GM12878 (cell line): ENCODE data around the gene MSH2. TPM values are rescaled to one million over a fixed set of nuclear protein-coding genes. Genes with fewer than 3 reads are reported as not detected.

Experiments used
- ASH2L ChIP-seq: fragments of 300-600, 200-600 bp; sonication (generic); IDR thresholded peaks from 2 replicates; pipeline ENCODE4 v1.6.1; 2017; ENCODE audit warnings: low read depth, mild to moderate bottlenecking, borderline replicate concordance
- BMI1 ChIP-seq: fragments of 450-650 bp; IDR thresholded peaks from 2 replicates; pipeline ENCODE4 v1.6.1; 2016; ENCODE audit warnings: mild to moderate bottlenecking, moderate library complexity, borderline replicate concordance
- CHD1 ChIP-seq: IDR thresholded peaks from 2 replicates; pipeline ENCODE4 v1.6.1; 2012; ENCODE audit warnings: low read depth, low read length, improper control_type of control experiment
- CHD4 ChIP-seq: fragments of 200-600 bp; sonication (generic); IDR thresholded peaks from 2 replicates; pipeline ENCODE4 v1.6.1; 2016; ENCODE audit warnings: mild to moderate bottlenecking
- EED ChIP-seq: sonication (generic); IDR thresholded peaks from 2 replicates; pipeline ENCODE4 v1.6.1; 2016; ENCODE audit warnings: antibody characterized with exemption, low read depth
- MEF2A ChIP-seq: IDR thresholded peaks from 2 replicates; pipeline ENCODE4 v1.6.1; 2011; ENCODE audit warnings: low read depth, mild to moderate bottlenecking, low read length, moderate library complexity; ENCODE audit not compliant: insufficient read depth
- MTA2 ChIP-seq: fragments of 450-650 bp; IDR thresholded peaks from 2 replicates; pipeline ENCODE4 v1.6.1; 2016; ENCODE audit warnings: low read depth, mild to moderate bottlenecking, moderate library complexity
- NR2F1 ChIP-seq: fragments of 450-650 bp; conservative IDR thresholded peaks from 2 replicates; pipeline ENCODE4 v1.6.1; 2017; ENCODE audit warnings: mild to moderate bottlenecking
- PAX8 ChIP-seq: fragments of 450-650 bp; IDR thresholded peaks from 2 replicates; pipeline ENCODE4 v1.6.1; 2017; ENCODE audit warnings: mild to moderate bottlenecking, moderate library complexity
- RUNX3 ChIP-seq: IDR thresholded peaks from 2 replicates; pipeline ENCODE4 v1.6.1; 2012; ENCODE audit warnings: low read length, inconsistent platforms
- SIN3A ChIP-seq: IDR thresholded peaks from 2 replicates; pipeline ENCODE4 v1.6.1; 2012; ENCODE audit warnings: low read depth, low read length, improper control_type of control experiment
- SMAD1 ChIP-seq: fragments of 450-650 bp; IDR thresholded peaks from 2 replicates; pipeline ENCODE4 v1.6.1; 2018; ENCODE audit warnings: mild to moderate bottlenecking, low read depth; ENCODE audit not compliant: partially characterized antibody
- SUPT20H ChIP-seq: IDR thresholded peaks from 2 replicates; pipeline ENCODE4 v1.6.1; 2011; ENCODE audit warnings: low read depth, mild to moderate bottlenecking, low read length, moderate library complexity, borderline replicate concordance; ENCODE audit not compliant: control insufficient read depth
- ZSCAN29 ChIP-seq: fragments of 450-650 bp; IDR thresholded peaks from 2 replicates; pipeline ENCODE4 v1.6.1; 2017; ENCODE audit warnings: mild to moderate bottlenecking, moderate library complexity
- polyA plus RNA-seq, 11 experiments: library from polyadenylated mRNA; depleted of rRNA in 4 of 11; unstranded in 6 of 11; stranded (reverse) in 5 of 11; fragments of >200 nt; fragmentation: Nextera tagmentation in 4 of 11; fragmentation: Illumina TruSeq in 1 of 11; extraction: Ambion mirVana in 4 of 11; extraction: Trizol in 1 of 11; gene quantifications; 1 replicate in 1 of 11; 2 replicates in 10 of 11; pipeline versions ENCODE4 v1.2.1 to v1.2.3, GENCODE V29; 2011 to 2016; ENCODE audit warnings: inconsistent platforms in 2 of 11, missing spikeins in 2 of 11, low read depth in 1 of 11
- total RNA-seq, 4 experiments: library from RNA; depleted of rRNA in 3 of 4; stranded (reverse); fragments of >200 nt in 3 of 4; fragmentation: Illumina TruSeq in 1 of 4; extraction: Trizol in 1 of 4; gene quantifications; 2 replicates each; pipeline versions ENCODE4 v1.2.1 to v1.2.3, GENCODE V29; 2013 to 2021
- TF ChIP-seq, protein P1 (sequence below): fragments of 450-650 bp; formaldehyde crosslinking; IDR thresholded peaks from 2 replicates; pipeline ENCODE4 v1.5.0; 2022; ENCODE audit warnings: mild to moderate bottlenecking, missing genetic modification characterization
- TF ChIP-seq, protein P2 (sequence below): fragments of 450-650 bp; IDR thresholded peaks from 2 replicates; pipeline ENCODE4 v1.6.1; 2016; ENCODE audit warnings: mild to moderate bottlenecking, moderate library complexity, borderline replicate concordance
- TF ChIP-seq, protein P3 (sequence below): fragments of 450-650 bp; formaldehyde crosslinking; IDR thresholded peaks from 2 replicates; pipeline ENCODE4 v1.4.0; 2020; ENCODE audit warnings: mild to moderate bottlenecking, moderate library complexity
- TF ChIP-seq, protein P4 (sequence below): fragments of 450-650 bp; IDR thresholded peaks from 2 replicates; pipeline ENCODE4 v1.6.1; 2016; ENCODE audit warnings: mild to moderate bottlenecking

The MSH2 gene
- total and polyA plus RNA-seq, 10 of the 15 experiments (the other 5 are each of a cell fraction or from before 2014, with no cell fraction given), result 24.3 to 94.4 (median 55.5) TPM

DNA sequence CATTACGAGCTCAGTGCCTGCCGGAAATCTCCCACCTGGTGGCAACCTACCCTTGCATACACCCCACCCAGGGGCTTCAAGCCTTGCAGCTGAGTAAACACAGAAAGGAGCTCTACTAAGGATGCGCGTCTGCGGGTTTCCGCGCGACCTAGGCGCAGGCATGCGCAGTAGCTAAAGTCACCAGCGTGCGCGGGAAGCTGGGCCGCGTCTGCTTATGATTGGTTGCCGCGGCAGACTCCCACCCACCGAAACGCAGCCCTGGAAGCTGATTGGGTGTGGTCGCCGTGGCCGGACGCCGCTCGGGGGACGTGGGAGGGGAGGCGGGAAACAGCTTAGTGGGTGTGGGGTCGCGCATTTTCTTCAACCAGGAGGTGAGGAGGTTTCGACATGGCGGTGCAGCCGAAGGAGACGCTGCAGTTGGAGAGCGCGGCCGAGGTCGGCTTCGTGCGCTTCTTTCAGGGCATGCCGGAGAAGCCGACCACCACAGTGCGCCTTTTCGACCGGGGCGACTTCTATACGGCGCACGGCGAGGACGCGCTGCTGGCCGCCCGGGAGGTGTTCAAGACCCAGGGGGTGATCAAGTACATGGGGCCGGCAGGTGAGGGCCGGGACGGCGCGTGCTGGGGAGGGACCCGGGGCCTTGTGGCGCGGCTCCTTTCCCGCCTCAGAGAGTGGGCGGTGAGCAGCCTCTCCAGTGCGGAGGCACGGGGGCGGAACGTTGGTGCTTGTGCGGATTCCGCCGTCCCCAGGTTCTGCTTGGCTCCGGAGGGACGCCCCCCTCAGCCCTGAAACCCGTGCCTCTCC is at the start of gene MSH2 (continued):
- TF ChIP-seq, protein P1, sequence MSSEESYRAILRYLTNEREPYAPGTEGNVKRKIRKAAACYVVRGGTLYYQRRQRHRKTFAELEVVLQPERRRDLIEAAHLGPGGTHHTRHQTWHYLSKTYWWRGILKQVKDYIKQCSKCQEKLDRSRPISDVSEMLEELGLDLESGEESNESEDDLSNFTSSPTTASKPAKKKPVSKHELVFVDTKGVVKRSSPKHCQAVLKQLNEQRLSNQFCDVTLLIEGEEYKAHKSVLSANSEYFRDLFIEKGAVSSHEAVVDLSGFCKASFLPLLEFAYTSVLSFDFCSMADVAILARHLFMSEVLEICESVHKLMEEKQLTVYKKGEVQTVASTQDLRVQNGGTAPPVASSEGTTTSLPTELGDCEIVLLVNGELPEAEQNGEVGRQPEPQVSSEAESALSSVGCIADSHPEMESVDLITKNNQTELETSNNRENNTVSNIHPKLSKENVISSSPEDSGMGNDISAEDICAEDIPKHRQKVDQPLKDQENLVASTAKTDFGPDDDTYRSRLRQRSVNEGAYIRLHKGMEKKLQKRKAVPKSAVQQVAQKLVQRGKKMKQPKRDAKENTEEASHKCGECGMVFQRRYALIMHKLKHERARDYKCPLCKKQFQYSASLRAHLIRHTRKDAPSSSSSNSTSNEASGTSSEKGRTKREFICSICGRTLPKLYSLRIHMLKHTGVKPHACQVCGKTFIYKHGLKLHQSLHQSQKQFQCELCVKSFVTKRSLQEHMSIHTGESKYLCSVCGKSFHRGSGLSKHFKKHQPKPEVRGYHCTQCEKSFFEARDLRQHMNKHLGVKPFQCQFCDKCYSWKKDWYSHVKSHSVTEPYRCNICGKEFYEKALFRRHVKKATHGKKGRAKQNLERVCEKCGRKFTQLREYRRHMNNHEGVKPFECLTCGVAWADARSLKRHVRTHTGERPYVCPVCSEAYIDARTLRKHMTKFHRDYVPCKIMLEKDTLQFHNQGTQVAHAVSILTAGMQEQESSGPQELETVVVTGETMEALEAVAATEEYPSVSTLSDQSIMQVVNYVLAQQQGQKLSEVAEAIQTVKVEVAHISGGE (CRISPR knock-in tag), result no peak
- TF ChIP-seq ASH2L (no peak; the same call in 1 of the 2 replicates), ZSCAN29 (no peak), CHD1 (no peak), NR2F1 (no peak), MTA2 (no peak), BMI1 (no peak), RUNX3 (peak; percentile 61), EED (no peak; the same call in 1 of the 2 replicates), SIN3A (peak; percentile 64; the same call in 1 of the 2 replicates), PAX8 (no peak), CHD4 (no peak), SMAD1 (no peak), MEF2A (no peak), SUPT20H (no peak)
- TF ChIP-seq, protein P2, sequence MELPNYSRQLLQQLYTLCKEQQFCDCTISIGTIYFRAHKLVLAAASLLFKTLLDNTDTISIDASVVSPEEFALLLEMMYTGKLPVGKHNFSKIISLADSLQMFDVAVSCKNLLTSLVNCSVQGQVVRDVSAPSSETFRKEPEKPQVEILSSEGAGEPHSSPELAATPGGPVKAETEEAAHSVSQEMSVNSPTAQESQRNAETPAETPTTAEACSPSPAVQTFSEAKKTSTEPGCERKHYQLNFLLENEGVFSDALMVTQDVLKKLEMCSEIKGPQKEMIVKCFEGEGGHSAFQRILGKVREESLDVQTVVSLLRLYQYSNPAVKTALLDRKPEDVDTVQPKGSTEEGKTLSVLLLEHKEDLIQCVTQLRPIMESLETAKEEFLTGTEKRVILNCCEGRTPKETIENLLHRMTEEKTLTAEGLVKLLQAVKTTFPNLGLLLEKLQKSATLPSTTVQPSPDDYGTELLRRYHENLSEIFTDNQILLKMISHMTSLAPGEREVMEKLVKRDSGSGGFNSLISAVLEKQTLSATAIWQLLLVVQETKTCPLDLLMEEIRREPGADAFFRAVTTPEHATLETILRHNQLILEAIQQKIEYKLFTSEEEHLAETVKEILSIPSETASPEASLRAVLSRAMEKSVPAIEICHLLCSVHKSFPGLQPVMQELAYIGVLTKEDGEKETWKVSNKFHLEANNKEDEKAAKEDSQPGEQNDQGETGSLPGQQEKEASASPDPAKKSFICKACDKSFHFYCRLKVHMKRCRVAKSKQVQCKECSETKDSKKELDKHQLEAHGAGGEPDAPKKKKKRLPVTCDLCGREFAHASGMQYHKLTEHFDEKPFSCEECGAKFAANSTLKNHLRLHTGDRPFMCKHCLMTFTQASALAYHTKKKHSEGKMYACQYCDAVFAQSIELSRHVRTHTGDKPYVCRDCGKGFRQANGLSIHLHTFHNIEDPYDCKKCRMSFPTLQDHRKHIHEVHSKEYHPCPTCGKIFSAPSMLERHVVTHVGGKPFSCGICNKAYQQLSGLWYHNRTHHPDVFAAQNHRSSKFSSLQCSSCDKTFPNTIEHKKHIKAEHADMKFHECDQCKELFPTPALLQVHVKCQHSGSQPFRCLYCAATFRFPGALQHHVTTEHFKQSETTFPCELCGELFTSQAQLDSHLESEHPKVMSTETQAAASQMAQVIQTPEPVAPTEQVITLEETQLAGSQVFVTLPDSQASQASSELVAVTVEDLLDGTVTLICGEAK, result peak; percentile 17; the same call in 1 of the 2 replicates
- TF ChIP-seq, protein P3, sequence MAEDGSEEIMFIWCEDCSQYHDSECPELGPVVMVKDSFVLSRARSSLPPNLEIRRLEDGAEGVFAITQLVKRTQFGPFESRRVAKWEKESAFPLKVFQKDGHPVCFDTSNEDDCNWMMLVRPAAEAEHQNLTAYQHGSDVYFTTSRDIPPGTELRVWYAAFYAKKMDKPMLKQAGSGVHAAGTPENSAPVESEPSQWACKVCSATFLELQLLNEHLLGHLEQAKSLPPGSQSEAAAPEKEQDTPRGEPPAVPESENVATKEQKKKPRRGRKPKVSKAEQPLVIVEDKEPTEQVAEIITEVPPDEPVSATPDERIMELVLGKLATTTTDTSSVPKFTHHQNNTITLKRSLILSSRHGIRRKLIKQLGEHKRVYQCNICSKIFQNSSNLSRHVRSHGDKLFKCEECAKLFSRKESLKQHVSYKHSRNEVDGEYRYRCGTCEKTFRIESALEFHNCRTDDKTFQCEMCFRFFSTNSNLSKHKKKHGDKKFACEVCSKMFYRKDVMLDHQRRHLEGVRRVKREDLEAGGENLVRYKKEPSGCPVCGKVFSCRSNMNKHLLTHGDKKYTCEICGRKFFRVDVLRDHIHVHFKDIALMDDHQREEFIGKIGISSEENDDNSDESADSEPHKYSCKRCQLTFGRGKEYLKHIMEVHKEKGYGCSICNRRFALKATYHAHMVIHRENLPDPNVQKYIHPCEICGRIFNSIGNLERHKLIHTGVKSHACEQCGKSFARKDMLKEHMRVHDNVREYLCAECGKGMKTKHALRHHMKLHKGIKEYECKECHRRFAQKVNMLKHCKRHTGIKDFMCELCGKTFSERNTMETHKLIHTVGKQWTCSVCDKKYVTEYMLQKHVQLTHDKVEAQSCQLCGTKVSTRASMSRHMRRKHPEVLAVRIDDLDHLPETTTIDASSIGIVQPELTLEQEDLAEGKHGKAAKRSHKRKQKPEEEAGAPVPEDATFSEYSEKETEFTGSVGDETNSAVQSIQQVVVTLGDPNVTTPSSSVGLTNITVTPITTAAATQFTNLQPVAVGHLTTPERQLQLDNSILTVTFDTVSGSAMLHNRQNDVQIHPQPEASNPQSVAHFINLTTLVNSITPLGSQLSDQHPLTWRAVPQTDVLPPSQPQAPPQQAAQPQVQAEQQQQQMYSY (CRISPR knock-in tag), result no peak
- TF ChIP-seq, protein P4, sequence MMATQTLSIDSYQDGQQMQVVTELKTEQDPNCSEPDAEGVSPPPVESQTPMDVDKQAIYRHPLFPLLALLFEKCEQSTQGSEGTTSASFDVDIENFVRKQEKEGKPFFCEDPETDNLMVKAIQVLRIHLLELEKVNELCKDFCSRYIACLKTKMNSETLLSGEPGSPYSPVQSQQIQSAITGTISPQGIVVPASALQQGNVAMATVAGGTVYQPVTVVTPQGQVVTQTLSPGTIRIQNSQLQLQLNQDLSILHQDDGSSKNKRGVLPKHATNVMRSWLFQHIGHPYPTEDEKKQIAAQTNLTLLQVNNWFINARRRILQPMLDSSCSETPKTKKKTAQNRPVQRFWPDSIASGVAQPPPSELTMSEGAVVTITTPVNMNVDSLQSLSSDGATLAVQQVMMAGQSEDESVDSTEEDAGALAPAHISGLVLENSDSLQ, result peak; percentile 94
